Measurements from ENCODE around the gene PRPF8. TPM values are rescaled to one million over a fixed set of nuclear protein-coding genes. Genes with fewer than 3 reads are reported as not detected.
"Not testable (repeated sequence)": the region's sequence is repeated elsewhere in the genome, so short reads cannot be mapped to it uniquely, and the experiment has no call there.

The PRPF8 gene
- polyA plus RNA-seq, 1 donor from 2014 or later = 56.9 TPM

GRCh38 chr17:1724869-1725641, 40.4 kb upstream of the PRPF8 start:
- peak overlapping the region; percentile 5 for H2AFZ ChIP-seq (ENCODE audit: low read depth, low read length)
- H3K9me2 ChIP-seq (ENCODE audit: insufficient read depth, low read length) = no peaks in the 10 kb centered on the region
- H3K79me2 ChIP-seq (replicated peaks; ENCODE audit: insufficient read depth, low read length) = no peaks in the 10 kb centered on the region
- no peak overlapping the region for H3K27ac ChIP-seq (ENCODE audit: low read length)
- H3K4me2 ChIP-seq (ENCODE audit: low read length) = peak overlapping the region; percentile 76
- peak overlapping the region; percentile 80 for H3K4me3 ChIP-seq (ENCODE audit: low read length)
- no peaks in the 10 kb centered on the region for H3K9me3 ChIP-seq (ENCODE audit: low read length)
- no peaks in the 10 kb centered on the region for H3K27me3 ChIP-seq (ENCODE audit: insufficient read depth, low read depth, low read length)
- peak overlapping the region; percentile 64 for H3K9ac ChIP-seq (ENCODE audit: low read length)
- H4K20me1 ChIP-seq (ENCODE audit: insufficient read depth) = no peaks in the 10 kb centered on the region
- peak; percentile 7 for TF ChIP-seq SMC3 (conservative IDR thresholded peaks at IDR 0.05; ENCODE audit: poor library complexity)
- TF ChIP-seq RAD21 (conservative IDR thresholded peaks at IDR 0.05) = no peak
- TF ChIP-seq CTCF (IDR thresholded peaks at IDR 0.05; ENCODE audit: poor library complexity, severe bottlenecking) = no peak
- peak; percentile 82 for TF ChIP-seq MXI1 (conservative IDR thresholded peaks at IDR 0.05; ENCODE audit: poor library complexity, severe bottlenecking)
- H3F3A ChIP-seq (ENCODE audit: insufficient read depth, low read length, poor library complexity, severe bottlenecking) = no peaks in the 10 kb centered on the region
- H3K36me3 ChIP-seq (ENCODE audit: insufficient read depth, low read length) = no peaks in the 10 kb centered on the region

GRCh38 chr17:1724351-1724868, 39.7 kb upstream of the PRPF8 start, which contains the start of gene WDR81:
Gene WDR81 (plus strand): TSS chr17:1724704. CDS start chr17:1724960, 256 bp downstream.
- no peaks in the 10 kb centered on the region for H3K9me2 ChIP-seq (ENCODE audit: insufficient read depth, low read length)
- no peaks in the 10 kb centered on the region for H3F3A ChIP-seq (ENCODE audit: insufficient read depth, low read length, poor library complexity, severe bottlenecking)
- no peak within 1 kb of the TSS for H3K27ac ChIP-seq (ENCODE audit: low read length)
- TF ChIP-seq SMC3 (conservative IDR thresholded peaks at IDR 0.05; ENCODE audit: poor library complexity) (peak; percentile 10), MXI1 (conservative IDR thresholded peaks at IDR 0.05; ENCODE audit: poor library complexity, severe bottlenecking) (peak; percentile 94), TAF1 (IDR thresholded peaks at IDR 0.05; ENCODE audit: low read depth) (no peak), EP300 (conservative IDR thresholded peaks at IDR 0.05; ENCODE audit: poor library complexity, severe bottlenecking) (no peak), RAD21 (conservative IDR thresholded peaks at IDR 0.05) (no peak), POLR2AphosphoS5 (IDR thresholded peaks at IDR 0.05) (peak; percentile 50), REST (IDR thresholded peaks at IDR 0.05; ENCODE audit: borderline replicate concordance) (no peak), EZH2 (IDR thresholded peaks at IDR 0.05; ENCODE audit: borderline replicate concordance, insufficient read depth, low read length, poor library complexity, severe bottlenecking) (no peak), CTCF (IDR thresholded peaks at IDR 0.05; ENCODE audit: poor library complexity, severe bottlenecking) (peak; percentile 17)
- peak within 1 kb of the TSS; percentile 76 for H3K4me2 ChIP-seq (ENCODE audit: low read length)
- peak within 1 kb of the TSS; percentile 63 for H2AFZ ChIP-seq (ENCODE audit: low read depth, low read length)
- no peaks in the 10 kb centered on the region for H3K79me2 ChIP-seq (replicated peaks; ENCODE audit: insufficient read depth, low read length)
- H4K20me1 ChIP-seq (ENCODE audit: insufficient read depth) = no peaks in the 10 kb centered on the region
- H3K27me3 ChIP-seq (ENCODE audit: insufficient read depth, low read depth, low read length) = no peaks in the 10 kb centered on the region
- no peaks in the 10 kb centered on the region for H3K36me3 ChIP-seq (ENCODE audit: insufficient read depth, low read length)
- peak within 1 kb of the TSS; percentile 80 for H3K4me3 ChIP-seq (ENCODE audit: low read length)
- H3K9me3 ChIP-seq (ENCODE audit: low read length) = no peaks in the 10 kb centered on the region
- peak within 1 kb of the TSS; percentile 64 for H3K9ac ChIP-seq (ENCODE audit: low read length)

- H2AFZ ChIP-seq (ENCODE audit: low read depth, low read length); H3K79me2 ChIP-seq (replicated peaks; ENCODE audit: insufficient read depth, low read length); H3K27ac ChIP-seq (ENCODE audit: low read length); H3K27me3 ChIP-seq (ENCODE audit: insufficient read depth, low read depth, low read length); H3F3A ChIP-seq (ENCODE audit: insufficient read depth, low read length, poor library complexity, severe bottlenecking); H3K9me3 ChIP-seq (ENCODE audit: low read length); H3K4me2 ChIP-seq (ENCODE audit: low read length); H3K36me3 ChIP-seq (ENCODE audit: insufficient read depth, low read length); H3K4me3 ChIP-seq (ENCODE audit: low read length); H3K9ac ChIP-seq (ENCODE audit: low read length); H4K20me1 ChIP-seq (ENCODE audit: insufficient read depth); H3K9me2 ChIP-seq (ENCODE audit: insufficient read depth, low read length): not testable (repeated sequence)
These were observed 37.4 kb upstream of the PRPF8 start for GRCh38 chr17:1722022-1722421.

All from neural cell (in vitro differentiated cells).